GM18499 (cell line): ENCODE measurements around the gene GOLGA6L24.
"Not testable (repeated sequence)": the region's sequence is repeated elsewhere in the genome, so short reads cannot be mapped to it uniquely, and the experiment has no call there.

ENCODE experiments used
- ATAC-seq: cut with Tn5 transposase; IDR thresholded peaks from one replicate; pipeline ENCODE4 v1.9.1; 2021; ENCODE audit warnings: moderate number of reproducible peaks; ENCODE audit not compliant: insufficient read depth, unreplicated experiment

The GOLGA6L24 gene, protein sequence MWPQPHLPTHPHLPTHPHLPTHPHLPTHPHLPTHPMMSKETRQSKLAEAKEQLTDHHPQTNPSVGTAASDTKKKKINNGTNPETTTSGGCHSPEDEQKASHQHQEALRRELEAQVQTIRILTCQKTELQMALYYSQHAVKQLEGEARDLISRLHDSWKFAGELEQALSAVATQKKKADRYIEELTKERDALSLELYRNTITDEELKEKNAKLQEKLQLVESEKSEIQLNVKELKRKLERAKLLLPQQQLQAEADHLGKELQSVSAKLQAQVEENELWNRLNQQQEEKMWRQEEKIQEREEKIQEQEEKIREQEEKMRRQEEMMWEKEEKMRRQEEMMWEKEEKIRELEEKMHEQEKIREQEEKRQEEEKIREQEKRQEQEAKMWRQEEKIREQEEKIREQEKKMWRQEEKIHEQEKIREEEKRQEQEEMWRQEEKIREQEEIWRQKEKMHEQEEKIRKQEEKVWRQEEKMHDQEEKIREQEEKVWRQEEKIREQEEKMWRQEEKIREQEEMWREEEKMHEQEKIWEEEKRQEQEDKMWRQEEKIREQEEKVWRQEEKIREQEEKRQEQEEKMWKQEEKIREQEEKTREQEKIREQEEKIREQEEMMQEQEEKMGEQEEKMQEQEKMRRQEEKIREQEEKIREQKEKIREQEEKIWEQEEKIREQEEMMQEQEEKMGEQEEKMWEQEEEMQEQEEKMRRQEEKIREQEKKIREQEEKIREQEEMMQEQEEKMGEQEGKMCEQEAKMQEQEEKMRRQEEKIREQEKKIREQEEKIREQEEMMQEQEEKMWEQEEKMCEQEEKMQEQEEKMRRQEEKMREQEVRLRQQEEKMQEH

DNA sequence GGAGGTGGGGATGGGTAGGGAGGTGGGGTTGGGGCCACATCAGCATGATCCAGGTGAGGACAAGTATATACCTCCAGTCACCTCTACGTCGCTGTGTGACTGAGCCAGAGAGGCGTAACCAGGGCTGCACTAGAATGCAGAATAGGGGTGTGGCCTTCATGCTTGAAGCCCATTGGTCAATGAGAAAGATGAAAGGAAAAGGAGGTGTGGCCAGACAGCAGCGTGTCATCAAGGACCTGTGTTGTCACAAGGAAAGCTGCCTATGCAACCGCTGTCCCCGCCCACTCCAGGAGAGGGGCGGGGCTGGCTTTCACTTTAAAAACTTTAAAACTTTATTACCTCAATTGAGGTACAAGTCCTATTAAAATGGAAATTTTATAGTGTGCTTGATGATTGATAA, at the start of gene GOLGA6L24:
Gene GOLGA6L24 (minus strand): TSS at position 101 of the 400 bp plus-strand sequence. CDS start 61 bp downstream, at position 40.
- ATAC-seq = not testable (repeated sequence)

DNA sequence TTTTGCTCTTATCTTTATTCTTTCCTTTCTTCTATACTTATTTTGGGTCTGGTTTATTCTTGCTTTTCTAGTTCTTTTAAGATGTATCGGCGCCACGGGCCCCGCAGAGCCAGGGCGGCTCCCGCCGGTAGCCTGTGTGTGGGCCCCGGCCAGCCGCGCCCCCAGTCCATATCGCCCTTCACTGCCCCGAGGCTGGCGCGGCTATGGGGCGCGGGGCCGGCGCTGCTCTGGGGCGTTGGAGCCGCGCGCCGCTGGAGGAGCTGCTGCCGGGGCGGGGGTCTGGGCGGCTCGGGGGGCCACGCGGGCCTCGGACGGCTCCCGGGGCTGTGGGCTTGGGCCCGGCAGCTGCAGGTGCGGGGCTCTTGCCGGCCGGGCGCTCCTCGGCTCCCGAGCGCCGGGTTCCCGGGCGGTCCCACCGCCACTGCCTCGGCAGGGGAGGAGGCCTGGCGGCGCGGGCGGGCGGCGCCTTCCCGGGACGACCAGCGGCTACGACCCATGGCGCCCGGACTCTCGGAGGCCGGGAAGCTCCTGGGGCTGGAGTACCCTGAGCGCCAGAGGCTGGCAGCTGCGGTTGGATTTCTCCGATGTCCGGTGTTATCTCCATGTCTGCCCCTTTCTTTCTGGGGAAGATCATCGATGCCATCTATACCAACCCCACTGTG, 45.0 kb upstream of the GOLGA6L24 start:
- ATAC-seq = not testable (repeated sequence)

DNA sequence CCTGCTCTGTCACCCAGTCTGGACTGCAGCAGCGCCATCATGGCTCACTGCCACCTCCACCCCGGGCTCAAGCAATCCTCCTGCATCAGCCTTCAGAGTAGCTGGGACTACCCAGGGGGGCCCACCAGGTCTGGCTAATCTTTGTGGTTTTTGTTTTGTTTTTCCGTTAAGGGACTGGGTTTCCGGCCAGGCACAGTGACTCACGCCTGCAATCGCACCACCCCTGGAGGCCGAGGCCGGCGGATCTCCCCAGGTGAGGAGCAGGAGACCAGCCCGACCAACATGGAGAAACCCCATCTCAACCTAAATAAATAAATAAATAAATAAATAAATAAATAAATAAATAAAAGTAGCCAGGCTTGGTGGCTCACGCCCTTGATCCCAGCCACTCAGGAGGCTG, 38.1 kb upstream of the GOLGA6L24 start:
- not testable (repeated sequence) for ATAC-seq

GRCh38 chr15:28380053-28380452, 22.2 kb upstream of the GOLGA6L24 start:
- ATAC-seq = not testable (repeated sequence)

GRCh38 chr15:28378364-28378763, 20.5 kb upstream of the GOLGA6L24 start, which contains the start of gene GOLGA8F:
TSS of gene GOLGA8F (plus strand) at chr15:28378664. CDS start at chr15:28378762, 98 bp downstream.
- not testable (repeated sequence) for ATAC-seq

DNA sequence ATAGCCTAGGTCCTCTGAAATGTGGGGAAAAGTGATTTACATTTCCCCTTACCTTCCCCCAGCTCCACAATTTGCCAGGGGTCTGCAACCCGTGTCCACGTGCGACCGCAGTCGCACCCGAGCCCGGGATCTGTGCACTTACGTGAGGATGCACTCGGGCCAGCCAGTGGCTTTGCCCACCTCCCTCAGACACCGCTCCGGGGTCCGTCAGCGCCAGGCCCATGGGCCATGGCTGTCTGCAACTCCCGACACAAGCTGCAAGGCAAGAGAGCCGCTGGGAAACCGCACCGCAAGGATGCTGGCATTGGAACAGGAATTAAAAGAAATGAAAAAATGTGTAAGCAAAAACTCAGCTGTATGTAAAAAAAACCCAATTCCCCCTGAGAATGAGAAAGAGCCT, 7.6 kb upstream of the GOLGA6L24 start:
- not testable (repeated sequence) for ATAC-seq

DNA sequence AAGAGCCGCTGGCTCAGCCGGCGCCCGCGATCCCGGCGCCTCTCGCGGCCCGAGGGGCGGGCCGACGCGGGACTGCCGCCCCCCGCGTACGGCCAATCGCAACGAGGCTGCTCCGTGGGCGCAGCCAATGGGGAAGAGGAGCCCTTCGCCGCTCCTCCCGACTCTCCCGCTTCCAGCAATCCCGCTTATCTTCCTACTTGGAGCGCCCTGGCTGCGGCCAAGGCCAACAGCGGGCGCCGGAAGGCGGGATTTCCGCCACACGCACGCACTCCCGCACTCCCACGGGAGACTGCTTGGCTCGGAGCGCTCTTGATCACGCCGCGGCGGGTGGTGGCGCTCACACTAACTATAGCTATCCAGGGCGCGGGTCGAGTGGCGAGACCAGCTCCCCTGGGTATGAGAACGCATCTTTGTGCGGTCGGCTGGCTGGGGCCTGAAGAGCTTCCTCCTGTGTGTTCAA, 35.7 kb downstream of the GOLGA6L24 start, which contains the start of gene HERC2:
Gene HERC2 (minus strand): TSS at position 51 of the 460 bp plus-strand sequence. CDS start 746 bp downstream, outside the sequence.
- ATAC-seq = not testable (repeated sequence)

- ATAC-seq = not testable (repeated sequence)
These were observed 36.4 kb downstream of the GOLGA6L24 start for GRCh38 chr15:28321358-28322078.

DNA sequence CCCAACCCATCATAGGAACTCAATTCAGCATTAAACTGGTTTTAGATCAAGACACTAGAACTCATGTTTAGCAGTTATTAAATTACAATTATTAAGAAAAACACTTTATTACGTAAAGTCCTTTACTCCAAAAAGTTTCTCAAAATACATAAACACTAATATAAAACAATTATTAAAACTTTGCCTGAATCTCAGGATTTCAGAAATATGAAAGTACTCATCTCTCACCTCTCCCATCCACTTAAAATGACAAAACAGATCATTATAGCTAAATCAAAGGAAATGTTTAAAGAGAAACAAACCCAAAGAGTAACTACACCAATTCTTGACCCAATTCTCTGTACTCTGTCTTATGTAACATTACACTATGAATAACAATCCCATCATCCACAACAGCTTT, 38.2 kb downstream of the GOLGA6L24 start:
- ATAC-seq = not testable (repeated sequence)

DNA sequence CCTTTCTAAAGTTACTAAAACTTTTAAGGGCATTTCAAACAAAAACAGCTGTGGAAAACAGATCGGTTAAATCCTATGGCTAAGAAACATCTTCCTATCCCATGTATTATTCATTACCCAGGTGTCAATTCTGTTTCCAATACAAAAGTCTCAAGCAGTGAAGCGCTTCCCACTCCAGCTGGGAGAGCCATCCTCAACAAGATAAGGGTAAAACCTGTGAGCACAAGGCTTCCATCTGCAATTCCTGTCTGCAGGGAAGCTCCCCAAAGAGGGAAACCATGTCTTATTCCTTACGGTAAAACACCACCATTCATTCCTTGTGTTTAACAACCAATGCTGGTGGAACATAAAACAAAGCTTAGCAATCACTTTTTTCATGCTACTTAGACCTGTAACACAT, 39.1 kb downstream of the GOLGA6L24 start:
- ATAC-seq = not testable (repeated sequence)

DNA sequence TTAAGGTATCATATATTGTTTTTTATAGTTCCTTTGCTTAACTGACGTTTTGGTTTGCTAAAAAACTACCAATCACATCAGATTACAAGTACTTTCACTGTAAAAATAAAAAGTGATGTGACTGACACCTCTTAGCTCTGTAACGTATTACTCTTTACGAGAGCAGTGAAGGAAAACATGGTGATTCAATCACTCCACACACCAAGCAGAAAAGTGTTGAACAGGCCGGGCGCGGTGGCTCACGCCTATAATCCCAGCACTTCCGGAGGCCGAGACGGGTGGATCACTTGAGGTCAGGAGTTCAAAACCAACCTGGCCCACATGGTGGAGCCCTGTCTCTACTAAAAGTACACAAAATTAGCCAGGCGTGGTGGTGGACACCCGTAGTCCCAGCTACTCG, 39.8 kb downstream of the GOLGA6L24 start:
- ATAC-seq = not testable (repeated sequence)

DNA sequence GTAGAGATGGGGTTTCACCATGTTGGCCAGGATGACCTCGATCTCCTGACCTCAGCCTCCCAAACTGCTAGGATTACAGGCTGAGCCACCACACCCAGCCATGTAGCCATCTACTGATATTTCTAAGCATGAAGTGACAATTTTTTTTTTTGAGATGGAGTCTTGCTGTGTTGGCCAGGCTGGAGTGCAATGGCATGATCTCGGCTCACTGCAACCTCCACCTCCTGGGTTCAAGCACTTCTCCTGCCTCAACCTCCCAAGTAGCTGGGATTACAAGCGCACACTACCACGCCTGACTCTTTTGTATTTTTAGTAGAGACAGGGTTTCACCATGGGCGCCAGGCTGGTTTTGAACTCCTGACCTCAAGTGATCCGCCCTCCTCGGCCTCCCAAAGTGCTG, 40.9 kb downstream of the GOLGA6L24 start:
- not testable (repeated sequence) for ATAC-seq

DNA sequence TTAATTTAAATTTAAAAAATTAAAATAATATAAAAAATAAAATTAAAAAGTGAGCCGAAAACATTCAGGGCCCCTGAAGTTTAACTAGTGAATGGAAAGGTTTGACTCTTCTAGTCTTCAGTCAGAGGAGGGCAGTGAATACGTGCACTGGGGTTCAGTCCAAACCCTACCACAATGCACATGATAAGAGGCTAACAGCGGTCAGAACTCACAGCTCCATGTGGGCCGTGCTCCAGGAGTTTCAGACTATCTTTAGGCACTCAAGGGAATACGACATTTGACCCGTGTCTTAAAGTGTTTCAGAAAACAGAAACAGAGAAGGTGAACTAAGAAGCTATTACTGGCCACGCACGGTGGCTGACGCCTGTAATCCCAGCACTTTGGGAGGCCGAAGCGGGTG, 47.4 kb downstream of the GOLGA6L24 start:
- not testable (repeated sequence) for ATAC-seq

DNA sequence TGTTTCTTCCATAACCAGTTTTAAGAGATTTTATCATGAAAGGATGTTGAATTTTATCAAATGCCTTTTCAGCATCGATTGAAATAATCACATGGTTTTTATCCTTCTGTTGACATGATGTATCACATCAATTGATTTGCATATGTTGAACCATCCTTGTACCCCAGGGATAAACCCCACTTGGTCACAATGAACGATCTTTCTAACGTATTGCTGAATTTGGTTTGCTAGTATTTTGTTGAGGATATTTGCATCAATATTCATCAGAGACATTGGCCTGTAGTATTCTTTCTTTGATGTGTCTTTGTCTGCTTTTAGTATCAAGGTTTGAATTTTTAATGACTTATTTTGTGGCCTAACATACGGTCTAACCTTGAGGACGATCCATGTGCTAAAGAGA, 49.2 kb downstream of the GOLGA6L24 start:
- ATAC-seq = not testable (repeated sequence)
